NCI-H2029 (cell line): ENCODE results near the gene SKP1.
"Not testable (repeated sequence)": the region's sequence is repeated elsewhere in the genome, so short reads cannot be mapped to it uniquely, and the experiment has no call there.

Experiments used
- DNase-seq: peaks from one replicate; lab custom pipeline; 2025; lab: John Stamatoyannopoulos, UW

SKP1 gene

GRCh38 chr5:134176511-134177368 lies at the start of gene SKP1:
TSS of gene SKP1 (minus strand) at chr5:134176950. CDS start at chr5:134174022, 2,928 bp downstream.
- DNase-seq, result peak; percentile 71

DNA sequence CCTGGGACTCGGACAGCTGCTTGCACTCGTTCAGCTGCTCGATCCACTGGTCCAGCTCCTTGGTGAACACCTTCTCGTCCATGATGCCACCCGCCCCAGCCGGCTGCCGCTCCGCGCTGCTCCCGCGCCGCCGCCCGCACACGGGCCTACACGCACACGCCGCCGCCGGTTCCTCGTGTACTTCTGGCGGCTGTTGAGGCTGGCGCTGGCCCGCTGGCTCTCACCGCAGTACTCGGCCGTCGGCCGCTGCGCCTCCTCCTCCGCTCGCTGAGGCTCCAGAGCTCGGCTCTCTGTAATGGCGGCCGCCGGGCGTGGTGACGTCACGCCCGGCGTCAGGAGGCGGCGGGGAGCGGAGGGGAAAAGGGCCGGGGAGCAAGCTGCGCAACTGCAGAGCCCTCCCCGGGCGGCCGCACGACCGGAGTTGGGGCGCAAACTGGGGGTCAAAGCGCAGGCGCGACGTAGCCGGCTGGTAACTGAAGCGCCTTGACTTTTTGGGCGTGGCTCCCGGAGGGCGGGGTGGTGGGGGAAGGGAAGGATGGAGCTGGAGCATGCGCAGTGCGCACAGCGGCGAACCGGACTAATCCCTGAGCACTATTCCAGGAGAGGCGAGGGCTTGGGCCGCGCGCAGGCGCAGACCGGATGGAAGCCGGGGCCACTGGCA lies 49.2 kb upstream of the SKP1 start, which contains the start of gene PPP2CA:
Gene PPP2CA, minus strand, starts transcription at position 294 of the 661 bp plus-strand sequence. Its CDS starts 212 bp downstream, at position 82.
- peak; percentile 97 for DNase-seq

GRCh38 chr5:134224888-134225779 lies 48.4 kb upstream of the SKP1 start:
- peak; percentile 47 for DNase-seq

- DNase-seq, result no peak
These were observed 46.9 kb upstream of the SKP1 start for GRCh38 chr5:134223406-134224248.

- not testable (repeated sequence) for DNase-seq
These were observed 44.9 kb upstream of the SKP1 start for GRCh38 chr5:134221690-134222089.

GRCh38 chr5:134215757-134216156 lies 39.0 kb upstream of the SKP1 start:
- no peak for DNase-seq

GRCh38 chr5:134211263-134212031 lies 34.7 kb upstream of the SKP1 start:
- not testable (repeated sequence) for DNase-seq

GRCh38 chr5:134209477-134210245 lies 32.9 kb upstream of the SKP1 start:
- DNase-seq, result no peak

DNA sequence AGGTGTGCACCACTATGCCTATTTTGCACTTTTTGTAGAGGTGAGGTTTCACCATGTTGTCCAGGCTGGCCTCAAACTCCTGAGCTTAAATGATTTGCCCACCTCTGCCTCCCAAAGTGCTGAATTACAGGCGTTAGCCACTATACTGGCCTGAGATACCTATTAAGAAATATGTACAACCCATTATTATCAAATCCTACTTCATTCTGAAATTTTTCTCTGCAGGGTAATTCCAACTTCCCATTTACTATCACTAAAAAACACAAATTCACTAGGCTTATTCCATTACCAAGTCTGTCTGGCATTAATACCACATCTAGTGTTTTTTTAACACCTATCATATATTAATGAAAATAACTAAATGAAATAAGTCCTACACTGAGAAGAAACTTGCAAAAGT lies 30.9 kb upstream of the SKP1 start:
- no peak for DNase-seq

DNA sequence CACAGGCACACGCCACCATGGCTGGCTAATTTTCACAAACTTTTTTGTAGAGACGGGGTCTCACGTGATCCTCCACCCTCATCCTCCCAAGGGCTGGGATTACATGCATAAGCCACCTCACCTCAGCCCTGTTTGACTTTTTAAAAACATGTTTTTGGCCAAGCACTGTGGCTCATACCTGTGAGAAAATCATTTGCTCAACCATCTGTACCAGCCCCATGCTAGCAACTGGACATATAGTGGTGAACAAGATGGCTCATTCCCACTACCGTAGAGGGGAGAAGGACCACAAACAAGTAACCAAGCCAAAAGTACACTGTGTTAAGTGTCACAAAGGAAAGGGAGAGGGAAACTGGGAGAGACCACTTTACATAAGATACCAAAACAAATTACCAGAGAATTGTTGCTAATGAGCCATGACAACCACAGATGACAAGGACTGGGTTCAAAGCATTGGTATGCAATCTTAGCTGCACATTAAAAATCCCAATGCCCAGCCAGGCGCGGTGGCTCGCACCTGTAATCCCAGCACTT lies 29.9 kb upstream of the SKP1 start:
- no peak for DNase-seq

GRCh38 chr5:134204575-134204974 lies 27.8 kb upstream of the SKP1 start:
- no peak for DNase-seq

- DNase-seq, result no peak
These were observed 26.9 kb upstream of the SKP1 start for GRCh38 chr5:134203630-134204029.

- no peak for DNase-seq
These were observed 18.9 kb upstream of the SKP1 start for GRCh38 chr5:134195666-134196065.

GRCh38 chr5:134189031-134189430 lies 12.3 kb upstream of the SKP1 start:
- DNase-seq, result no peak

GRCh38 chr5:134188092-134188491 lies 11.3 kb upstream of the SKP1 start:
- DNase-seq, result no peak

DNA sequence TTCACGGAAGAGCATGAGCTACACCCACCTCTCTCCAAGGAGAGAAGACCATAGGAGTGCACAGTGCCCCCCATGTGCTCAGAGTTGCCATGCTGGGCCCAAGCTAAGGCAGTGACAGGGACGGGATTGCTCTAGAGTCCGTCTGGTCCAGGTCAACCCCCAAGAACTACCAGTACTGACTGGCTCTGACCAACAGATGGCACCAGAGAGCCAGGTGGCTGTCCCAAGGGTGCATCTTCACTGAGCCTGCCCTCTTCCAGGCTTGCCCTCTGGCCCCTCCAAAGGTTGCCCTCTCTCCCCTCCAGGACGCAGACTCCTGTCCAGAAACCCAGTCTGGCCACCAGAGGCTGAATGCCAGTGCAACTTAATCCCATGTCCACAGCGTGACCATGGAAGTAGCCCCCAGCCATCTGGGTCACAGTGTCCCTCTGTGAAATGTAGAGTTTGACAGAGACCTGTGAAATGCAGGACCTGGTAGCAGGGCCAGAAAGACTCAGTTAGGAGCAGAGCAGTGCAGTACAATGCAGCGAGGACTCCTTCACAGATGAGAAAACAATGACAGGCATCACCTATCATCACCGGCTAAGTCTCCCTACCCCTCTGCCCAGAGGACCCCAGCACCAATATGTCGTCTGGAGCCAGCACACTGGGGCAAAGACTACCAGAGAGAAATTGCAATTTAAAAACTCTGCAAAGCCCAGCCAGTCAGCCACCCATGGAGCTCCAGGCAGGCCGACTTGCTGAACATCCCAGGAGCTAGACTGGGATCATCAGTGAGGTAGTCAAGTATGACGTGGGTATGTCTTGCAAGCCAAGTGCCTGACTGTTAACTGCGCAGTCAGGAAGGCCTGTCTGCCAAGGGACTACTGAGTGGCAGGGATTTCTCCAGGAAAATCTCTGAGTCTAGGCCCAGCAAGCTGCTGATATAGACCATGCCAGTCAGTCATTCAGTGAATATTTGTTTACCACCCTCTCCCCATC lies 7.7 kb upstream of the SKP1 start:
- DNase-seq, result peak; percentile 48

- DNase-seq, result no peak
These were observed 6.7 kb upstream of the SKP1 start for GRCh38 chr5:134183481-134183880.

GRCh38 chr5:134178096-134178419 lies 1.3 kb upstream of the SKP1 start:
- DNase-seq, result no peak
